Measurements from ENCODE around the gene GCSAML.

GRCh38 chr1:247576514-247576913 is 27.6 kb downstream of the GCSAML start:
- TF ChIP-seq CTCF (IDR thresholded peaks at IDR 0.05; ENCODE audit: insufficient read depth, low read length) (peak; percentile 56), GABPA (IDR thresholded peaks at IDR 0.05; ENCODE audit: low read depth) (no peak), POLR2AphosphoS5 (IDR thresholded peaks at IDR 0.05; ENCODE audit: low read depth) (no peak), REST (IDR thresholded peaks at IDR 0.05; ENCODE audit: insufficient replicate concordance, low read depth) (no peak), SPI1 (IDR thresholded peaks at IDR 0.05; ENCODE audit: borderline replicate concordance, low read depth) (no peak)

Data from HL-60 (cell line).